Stimulated activated CD4-positive, alpha-beta T cell treated with anti-CD3 and anti-CD28 coated beads, Interleukin-1b, Interleukin-23, amount 100 ng/mL, for 1 hour (primary cell): Measurements from ENCODE around the gene LYSMD4.
"Not testable (repeated sequence)": the region's sequence is repeated elsewhere in the genome, so short reads cannot be mapped to it uniquely, and the experiment has no call there.

Experiments
- DNase-seq, 2 donors: peaks; one replicate each; pipeline ENCODE4 v3.0.0-alpha.2; 2020; ENCODE audit warnings: low read depth in 2 of 2

Gene LYSMD4

GRCh38 chr15:99733268-99734039, at the start of gene LYSMD4:
Gene LYSMD4, minus strand, starts transcription at chr15:99733437. Its CDS starts 1,438 bp downstream, at chr15:99731999.
- DNase-seq = peak; percentile 99

- DNase-seq = not testable (repeated sequence)
Observed at GRCh38 chr15:99782029-99782428, 48.8 kb upstream of the LYSMD4 start.

GRCh38 chr15:99777144-99777543, 43.9 kb upstream of the LYSMD4 start:
- DNase-seq = no peak

- no peak for DNase-seq
Observed at GRCh38 chr15:99764522-99764921, 31.3 kb upstream of the LYSMD4 start.

GRCh38 chr15:99763827-99764226, 30.6 kb upstream of the LYSMD4 start:
- no peak for DNase-seq

- DNase-seq = no peak
Observed at GRCh38 chr15:99762288-99762687, 29.1 kb upstream of the LYSMD4 start.

GRCh38 chr15:99755692-99756409, 22.6 kb upstream of the LYSMD4 start:
- peak in 1 of 2 donors; percentile 6 for DNase-seq

- no peak for DNase-seq
Observed at GRCh38 chr15:99753066-99753465, 19.8 kb upstream of the LYSMD4 start.

- DNase-seq = no peak
Observed at GRCh38 chr15:99752556-99752955, 19.3 kb upstream of the LYSMD4 start.

- not testable (repeated sequence) for DNase-seq
Observed at GRCh38 chr15:99750326-99750725, 17.1 kb upstream of the LYSMD4 start.

- no peak for DNase-seq
Observed at GRCh38 chr15:99749386-99749785, 16.1 kb upstream of the LYSMD4 start.

GRCh38 chr15:99745370-99746086, 12.3 kb upstream of the LYSMD4 start:
- DNase-seq = no peak

- no peak for DNase-seq
Observed at GRCh38 chr15:99744142-99744541, 10.9 kb upstream of the LYSMD4 start.

- DNase-seq = no peak
Observed at GRCh38 chr15:99741835-99742234, 8.6 kb upstream of the LYSMD4 start.

- DNase-seq = no peak
Observed at GRCh38 chr15:99738021-99738847, 5.0 kb upstream of the LYSMD4 start.

GRCh38 chr15:99736702-99737101, 3.5 kb upstream of the LYSMD4 start:
- DNase-seq = no peak

GRCh38 chr15:99735868-99736267, 2.6 kb upstream of the LYSMD4 start:
- DNase-seq = no peak

- no peak for DNase-seq
Observed at GRCh38 chr15:99734575-99734974, 1.3 kb upstream of the LYSMD4 start.

- not testable (repeated sequence) for DNase-seq
Observed at GRCh38 chr15:99734040-99734291, 729 bp upstream of the LYSMD4 start.

- peak in 1 of 2 donors; percentile 6 for DNase-seq
Observed at GRCh38 chr15:99732751-99733267, 428 bp downstream of the LYSMD4 start.

- no peak for DNase-seq
Observed at GRCh38 chr15:99732124-99732750, 1.0 kb downstream of the LYSMD4 start.
